Fibroblast of mammary gland (primary cell): Measurements from ENCODE around the gene ZSWIM4.

Source experiments
- DNase-seq: peaks from one replicate; pipeline ENCODE4 v3.0.0-alpha.2; 2010; ENCODE audit warnings: low read depth
- H3K4me3 ChIP-seq: 2 replicates; pipeline ENCODE4 v1.5.1; 2011; ENCODE audit warnings: low read depth, mild to moderate bottlenecking, low read length, moderate library complexity; ENCODE audit not compliant: control insufficient read depth
- CTCF ChIP-seq: conservative IDR thresholded peaks from 2 replicates; pipeline ENCODE4 v1.5.1; 2011; ENCODE audit warnings: low read depth, low read length, inconsistent platforms; ENCODE audit not compliant: control insufficient read depth, insufficient read depth

ZSWIM4 gene

GRCh38 chr19:13833330-13834243, 38.3 kb downstream of the ZSWIM4 start:
- peak; percentile 11 for TF ChIP-seq CTCF
- H3K4me3 ChIP-seq = peak overlapping the region; percentile 4
- peak; percentile 85 for DNase-seq

GRCh38 chr19:13834244-13835069, 39.2 kb downstream of the ZSWIM4 start:
- no peak for TF ChIP-seq CTCF
- DNase-seq = peak; percentile 73
- H3K4me3 ChIP-seq = no peak overlapping the region

GRCh38 chr19:13835791-13836723, 40.8 kb downstream of the ZSWIM4 start:
- no peak for TF ChIP-seq CTCF
- H3K4me3 ChIP-seq = no peak overlapping the region
- DNase-seq = no peak

GRCh38 chr19:13838435-13839129, 43.3 kb downstream of the ZSWIM4 start:
- no peak for DNase-seq
- TF ChIP-seq CTCF = no peak
- H3K4me3 ChIP-seq = peak overlapping the region; percentile 88

- peak; percentile 78 for DNase-seq
- peak overlapping the region; percentile 88 for H3K4me3 ChIP-seq
- TF ChIP-seq CTCF = no peak
Observed at GRCh38 chr19:13839130-13839937, 44.1 kb downstream of the ZSWIM4 start.
